ENCODE results near the gene RIMS1.

Gene RIMS1

DNA sequence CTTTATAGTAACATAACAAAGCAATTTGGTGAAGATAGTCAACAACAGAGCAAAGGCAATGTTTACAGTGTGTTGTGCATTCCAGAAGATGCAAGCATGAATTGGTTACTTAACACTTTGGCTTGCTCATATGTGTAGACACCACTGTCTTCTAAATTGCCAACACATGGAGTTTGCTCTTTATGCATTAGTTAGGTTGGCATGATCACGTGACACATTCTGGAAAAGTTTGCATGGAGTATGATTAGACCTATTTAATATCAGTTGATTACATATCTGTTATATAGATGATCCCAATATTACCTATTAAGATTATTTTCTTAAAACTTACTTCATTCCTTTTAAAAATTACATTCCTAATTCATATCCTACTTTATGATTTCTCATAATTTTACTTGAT lies 197.6 kb downstream of the RIMS1 start:
- Histone ChIP-seq H3K9me3 (ENCODE audit: control insufficient read depth, low read length) (no peaks in the 10 kb centered on the region), H3K4me3 (ENCODE audit: extremely low read depth, insufficient read depth, low read length, poor library complexity, severe bottlenecking) (no peak overlapping the region), H3K36me3 (ENCODE audit: control insufficient read depth, insufficient read depth, low read length) (no peaks in the 10 kb centered on the region), H3K4me1 (ENCODE audit: control insufficient read depth, insufficient read depth, low read length, poor library complexity, severe bottlenecking) (no peaks in the 10 kb centered on the region), H3K27ac (ENCODE audit: low read depth, low read length, severe bottlenecking) (no peak overlapping the region)
- WGBS, 2 experiments (ENCODE audit: insufficient coverage in 2 of 2) = no CpG with 5 or more reads among the region's 1 CpG

GRCh38 chr6:72084992-72085569 lies 198.7 kb downstream of the RIMS1 start:
- Histone ChIP-seq H3K4me1 (ENCODE audit: control insufficient read depth, insufficient read depth, low read length, poor library complexity, severe bottlenecking) (no peaks in the 10 kb centered on the region), H3K4me3 (ENCODE audit: extremely low read depth, insufficient read depth, low read length, poor library complexity, severe bottlenecking) (no peak overlapping the region), H3K27ac (ENCODE audit: low read depth, low read length, severe bottlenecking) (no peak overlapping the region), H3K36me3 (ENCODE audit: control insufficient read depth, insufficient read depth, low read length) (no peaks in the 10 kb centered on the region), H3K9me3 (ENCODE audit: control insufficient read depth, low read length) (no peaks in the 10 kb centered on the region)
- no CpG with 5 or more reads among the region's 1 CpG for WGBS, 2 experiments (ENCODE audit: insufficient coverage in 2 of 2)

DNA sequence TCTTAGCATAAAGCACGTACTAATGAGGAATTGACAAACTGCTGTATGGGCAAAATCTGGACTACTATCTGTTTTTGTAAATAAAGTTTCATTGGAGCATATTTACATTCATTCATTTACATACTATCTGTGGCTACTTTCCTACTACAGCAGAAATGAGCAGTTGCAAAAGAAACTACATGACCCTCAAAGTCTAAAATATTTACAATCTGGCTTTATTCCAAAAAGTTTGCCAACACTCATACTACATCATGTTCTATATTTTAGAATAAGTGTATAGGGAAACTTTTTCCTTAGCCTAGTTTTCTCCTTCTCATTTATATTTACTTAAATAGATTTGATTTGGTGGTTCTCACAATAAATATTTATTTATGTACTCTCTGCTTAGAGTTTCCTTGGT lies 208.2 kb downstream of the RIMS1 start:
- WGBS, 2 experiments (ENCODE audit: insufficient coverage in 2 of 2) = no CpG with 5 or more reads among the region's 1 CpG
- H3K36me3 ChIP-seq (ENCODE audit: control insufficient read depth, insufficient read depth, low read length) = no peaks in the 10 kb centered on the region
- H3K9me3 ChIP-seq (ENCODE audit: control insufficient read depth, low read length) = no peaks in the 10 kb centered on the region
- H3K4me1 ChIP-seq (ENCODE audit: control insufficient read depth, insufficient read depth, low read length, poor library complexity, severe bottlenecking) = no peaks in the 10 kb centered on the region
- no peak overlapping the region for H3K27ac ChIP-seq (ENCODE audit: low read depth, low read length, severe bottlenecking)
- H3K4me3 ChIP-seq (ENCODE audit: extremely low read depth, insufficient read depth, low read length, poor library complexity, severe bottlenecking) = no peak overlapping the region

GRCh38 chr6:72102561-72102960 lies 216.2 kb downstream of the RIMS1 start:
- no peaks in the 10 kb centered on the region for H3K4me1 ChIP-seq (ENCODE audit: control insufficient read depth, insufficient read depth, low read length, poor library complexity, severe bottlenecking)
- no peak overlapping the region for H3K27ac ChIP-seq (ENCODE audit: low read depth, low read length, severe bottlenecking)
- no peak overlapping the region for H3K4me3 ChIP-seq (ENCODE audit: extremely low read depth, insufficient read depth, low read length, poor library complexity, severe bottlenecking)
- no peaks in the 10 kb centered on the region for H3K9me3 ChIP-seq (ENCODE audit: control insufficient read depth, low read length)
- no peaks in the 10 kb centered on the region for H3K36me3 ChIP-seq (ENCODE audit: control insufficient read depth, insufficient read depth, low read length)

DNA sequence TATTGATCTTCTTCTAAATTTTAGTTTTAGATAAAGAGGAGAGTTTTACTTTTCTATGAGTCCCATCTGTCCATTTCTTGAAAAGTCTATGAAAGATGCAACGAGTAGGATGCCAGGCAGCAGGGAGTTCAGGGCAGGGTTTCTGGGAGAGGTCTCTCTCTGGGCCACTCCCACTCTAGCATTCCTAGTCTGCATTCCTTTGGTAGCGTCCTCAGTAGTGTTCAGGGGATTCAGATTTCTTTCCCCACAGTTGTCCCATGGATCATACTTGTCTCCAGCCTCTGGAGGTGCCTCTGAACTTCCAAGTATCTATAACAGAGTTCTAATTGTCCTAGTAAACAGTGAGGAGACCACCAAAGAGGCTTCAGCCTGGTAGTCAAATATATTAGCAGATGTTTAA lies 225.3 kb downstream of the RIMS1 start:
- Histone ChIP-seq H3K4me3 (ENCODE audit: extremely low read depth, insufficient read depth, low read length, poor library complexity, severe bottlenecking) (no peak overlapping the region), H3K27ac (ENCODE audit: low read depth, low read length, severe bottlenecking) (no peak overlapping the region), H3K9me3 (ENCODE audit: control insufficient read depth, low read length) (no peaks in the 10 kb centered on the region), H3K4me1 (ENCODE audit: control insufficient read depth, insufficient read depth, low read length, poor library complexity, severe bottlenecking) (peaks cover 2% of the 10 kb centered on the region), H3K36me3 (ENCODE audit: control insufficient read depth, insufficient read depth, low read length) (no peaks in the 10 kb centered on the region)
- WGBS, 2 experiments (ENCODE audit: insufficient coverage in 2 of 2) = 52 to 100% methylated on average over 1 to 2 of the region's 2 CpGs

- no peaks in the 10 kb centered on the region for H3K4me1 ChIP-seq (ENCODE audit: control insufficient read depth, insufficient read depth, low read length, poor library complexity, severe bottlenecking)
- H3K4me3 ChIP-seq (ENCODE audit: extremely low read depth, insufficient read depth, low read length, poor library complexity, severe bottlenecking) = no peak overlapping the region
- H3K36me3 ChIP-seq (ENCODE audit: control insufficient read depth, insufficient read depth, low read length) = no peaks in the 10 kb centered on the region
- no peaks in the 10 kb centered on the region for H3K9me3 ChIP-seq (ENCODE audit: control insufficient read depth, low read length)
- WGBS, 2 experiments (ENCODE audit: insufficient coverage in 2 of 2) = 80 to 100% methylated on average over 1 to 2 of the region's 2 CpGs
- no peak overlapping the region for H3K27ac ChIP-seq (ENCODE audit: low read depth, low read length, severe bottlenecking)
Measured at GRCh38 chr6:72130327-72130726, 244.0 kb downstream of the RIMS1 start.

DNA sequence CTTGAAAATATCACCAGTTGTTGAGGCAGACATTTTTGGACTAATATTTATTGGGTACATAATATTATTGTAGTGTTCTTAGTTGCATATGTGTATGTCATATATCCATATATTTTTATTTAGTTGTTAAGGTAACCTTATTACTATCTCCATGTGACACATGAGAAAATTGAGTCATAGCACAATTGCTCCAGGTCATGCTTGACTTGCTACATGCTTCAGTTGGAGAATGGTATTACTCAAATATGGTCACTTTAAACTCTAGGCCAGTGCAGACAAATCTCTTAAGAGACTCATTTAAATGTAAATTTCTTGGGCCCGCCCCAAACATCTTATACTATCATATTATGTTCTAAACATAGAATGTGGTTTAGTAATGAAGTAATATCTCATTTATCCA lies 246.1 kb downstream of the RIMS1 start:
- no peaks in the 10 kb centered on the region for H3K4me1 ChIP-seq (ENCODE audit: control insufficient read depth, insufficient read depth, low read length, poor library complexity, severe bottlenecking)
- no CpG with 5 or more reads among the region's 1 CpG for WGBS, 2 experiments (ENCODE audit: insufficient coverage in 2 of 2)
- H3K27ac ChIP-seq (ENCODE audit: low read depth, low read length, severe bottlenecking) = no peak overlapping the region
- H3K4me3 ChIP-seq (ENCODE audit: extremely low read depth, insufficient read depth, low read length, poor library complexity, severe bottlenecking) = no peak overlapping the region
- H3K36me3 ChIP-seq (ENCODE audit: control insufficient read depth, insufficient read depth, low read length) = no peaks in the 10 kb centered on the region
- H3K9me3 ChIP-seq (ENCODE audit: control insufficient read depth, low read length) = no peaks in the 10 kb centered on the region

DNA sequence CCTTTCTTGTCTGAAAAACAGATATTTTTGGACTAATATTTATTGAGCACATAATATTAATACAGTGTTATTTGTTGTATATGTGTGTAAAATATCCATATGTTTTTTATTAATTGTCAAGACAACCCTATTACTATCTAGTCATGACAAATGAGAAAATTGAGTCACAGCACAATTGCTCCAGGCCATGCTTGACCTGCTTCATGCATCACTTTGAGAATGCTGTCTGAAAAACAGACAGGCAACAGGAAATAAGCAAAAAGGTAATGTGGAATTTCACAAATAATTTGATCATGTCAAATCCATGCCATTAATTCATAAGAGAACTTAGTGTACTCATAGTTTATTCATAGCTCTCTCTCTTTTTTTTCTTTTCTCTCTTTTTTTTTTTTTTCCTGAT lies 246.5 kb downstream of the RIMS1 start:
- Histone ChIP-seq H3K4me1 (ENCODE audit: control insufficient read depth, insufficient read depth, low read length, poor library complexity, severe bottlenecking) (no peaks in the 10 kb centered on the region), H3K9me3 (ENCODE audit: control insufficient read depth, low read length) (no peaks in the 10 kb centered on the region), H3K4me3 (ENCODE audit: extremely low read depth, insufficient read depth, low read length, poor library complexity, severe bottlenecking) (no peak overlapping the region), H3K27ac (ENCODE audit: low read depth, low read length, severe bottlenecking) (no peak overlapping the region), H3K36me3 (ENCODE audit: control insufficient read depth, insufficient read depth, low read length) (no peaks in the 10 kb centered on the region)

DNA sequence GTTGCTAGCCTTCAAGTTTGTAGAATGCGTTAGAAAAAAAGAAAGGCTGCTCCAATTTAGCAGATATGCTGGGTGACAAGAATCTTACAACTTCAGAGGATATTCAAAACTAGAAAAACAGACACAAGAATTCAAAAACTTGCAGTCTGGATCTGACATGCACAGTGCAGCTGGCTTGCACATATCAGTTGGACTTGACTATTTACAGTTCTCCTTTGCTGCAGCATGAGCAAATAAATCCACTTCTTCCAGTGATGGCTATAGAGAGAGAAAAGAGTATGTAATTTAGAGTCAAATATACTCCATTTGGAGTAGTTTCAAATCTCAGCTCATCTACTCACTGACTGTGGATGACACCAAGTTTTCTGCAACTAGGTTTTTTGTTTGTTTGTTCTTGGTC lies 247.0 kb downstream of the RIMS1 start:
- WGBS, 2 experiments (ENCODE audit: insufficient coverage in 2 of 2) = no CpG with 5 or more reads among the region's 1 CpG
- no peaks in the 10 kb centered on the region for H3K9me3 ChIP-seq (ENCODE audit: control insufficient read depth, low read length)

DNA sequence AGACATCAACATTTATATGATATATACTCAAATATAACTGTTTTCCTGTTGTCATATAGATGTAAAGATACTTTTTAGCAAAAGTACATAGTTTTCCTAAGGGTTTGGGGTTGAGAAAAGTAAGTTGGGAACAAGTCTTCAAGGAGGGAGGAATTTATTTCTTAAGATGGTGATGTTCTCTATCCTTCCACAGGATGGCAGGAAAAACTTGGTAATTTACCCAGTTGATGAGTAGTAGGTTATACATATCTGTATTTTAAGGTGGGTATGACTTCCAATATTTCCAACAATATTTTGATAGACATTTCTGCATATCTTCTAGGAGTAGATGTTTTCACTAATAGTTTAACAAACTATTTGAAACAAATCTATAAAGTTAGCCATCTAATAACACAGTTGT lies 254.4 kb downstream of the RIMS1 start:
- no peaks in the 10 kb centered on the region for H3K4me1 ChIP-seq (ENCODE audit: control insufficient read depth, insufficient read depth, low read length, poor library complexity, severe bottlenecking)
- no peaks in the 10 kb centered on the region for H3K36me3 ChIP-seq (ENCODE audit: control insufficient read depth, insufficient read depth, low read length)
- peaks cover 7% of the 10 kb centered on the region for H3K9me3 ChIP-seq (ENCODE audit: control insufficient read depth, low read length)
- no peak overlapping the region for H3K27ac ChIP-seq (ENCODE audit: low read depth, low read length, severe bottlenecking)
- H3K4me3 ChIP-seq (ENCODE audit: extremely low read depth, insufficient read depth, low read length, poor library complexity, severe bottlenecking) = no peak overlapping the region

More for the DNA sequence above, 247.0 kb downstream of the RIMS1 start:
- Histone ChIP-seq H3K4me1 (ENCODE audit: control insufficient read depth, insufficient read depth, low read length, poor library complexity, severe bottlenecking) (no peaks in the 10 kb centered on the region), H3K36me3 (ENCODE audit: control insufficient read depth, insufficient read depth, low read length) (no peaks in the 10 kb centered on the region), H3K27ac (ENCODE audit: low read depth, low read length, severe bottlenecking) (no peak overlapping the region), H3K4me3 (ENCODE audit: extremely low read depth, insufficient read depth, low read length, poor library complexity, severe bottlenecking) (no peak overlapping the region)

DNA sequence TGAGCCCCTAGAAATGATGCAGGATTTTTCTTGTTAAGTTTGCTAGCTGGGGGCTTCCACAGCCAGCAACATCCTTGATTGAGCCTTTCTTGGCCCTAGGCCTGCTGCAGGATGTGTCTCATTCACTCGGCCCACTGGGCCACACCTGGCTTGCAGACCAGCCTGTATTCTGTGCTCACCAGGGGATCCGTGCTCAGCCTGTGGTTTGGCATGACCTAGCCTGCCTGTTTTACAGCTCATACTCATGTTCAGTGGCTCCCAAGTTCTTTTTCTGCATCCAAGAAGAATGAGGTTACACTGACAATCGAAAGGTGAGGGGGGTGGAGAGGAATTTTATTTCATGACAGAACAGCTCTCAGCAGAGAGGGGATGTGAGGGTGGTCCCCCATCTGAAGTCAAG lies 263.4 kb downstream of the RIMS1 start:
- Histone ChIP-seq H3K4me1 (ENCODE audit: control insufficient read depth, insufficient read depth, low read length, poor library complexity, severe bottlenecking) (no peaks in the 10 kb centered on the region), H3K9me3 (ENCODE audit: control insufficient read depth, low read length) (peaks cover 42% of the 10 kb centered on the region), H3K36me3 (ENCODE audit: control insufficient read depth, insufficient read depth, low read length) (no peaks in the 10 kb centered on the region), H3K27ac (ENCODE audit: low read depth, low read length, severe bottlenecking) (no peak overlapping the region), H3K4me3 (ENCODE audit: extremely low read depth, insufficient read depth, low read length, poor library complexity, severe bottlenecking) (no peak overlapping the region)
- 88 to 100% methylated on average over 1 to 3 of the region's 3 CpGs for WGBS, 2 experiments (ENCODE audit: insufficient coverage in 2 of 2)

DNA sequence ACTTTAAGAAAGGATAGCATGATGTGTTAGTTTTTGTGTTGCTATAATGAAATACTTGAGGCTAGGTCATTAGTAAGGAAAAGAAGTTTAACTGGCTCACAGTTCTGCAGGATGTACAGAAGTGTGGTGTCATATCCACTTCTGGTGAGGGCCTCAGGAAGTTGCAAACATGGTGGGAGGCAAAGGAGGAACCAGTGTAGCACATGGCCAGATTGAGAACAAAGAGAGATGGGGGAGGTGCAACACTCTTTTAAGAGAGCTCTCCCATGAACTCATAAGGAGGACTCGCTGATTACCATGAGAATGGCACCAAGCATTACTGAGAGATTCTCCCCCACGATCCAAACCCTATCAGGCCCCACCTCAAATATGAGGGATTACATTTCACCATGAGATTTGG lies 265.4 kb downstream of the RIMS1 start:
- Histone ChIP-seq H3K27ac (ENCODE audit: low read depth, low read length, severe bottlenecking) (no peak overlapping the region), H3K4me1 (ENCODE audit: control insufficient read depth, insufficient read depth, low read length, poor library complexity, severe bottlenecking) (no peaks in the 10 kb centered on the region), H3K4me3 (ENCODE audit: extremely low read depth, insufficient read depth, low read length, poor library complexity, severe bottlenecking) (no peak overlapping the region), H3K36me3 (ENCODE audit: control insufficient read depth, insufficient read depth, low read length) (no peaks in the 10 kb centered on the region), H3K9me3 (ENCODE audit: control insufficient read depth, low read length) (peaks cover 34% of the 10 kb centered on the region)
- WGBS, 2 experiments (ENCODE audit: insufficient coverage in 2 of 2) = 57 to 60% methylated on average over 1 of the region's 2 CpGs
